Measurements from ENCODE around the gene NAB1.
A peak's percentile ranks its signal among the peaks of the same experiment; 100 is the strongest.

The NAB1 gene

DNA sequence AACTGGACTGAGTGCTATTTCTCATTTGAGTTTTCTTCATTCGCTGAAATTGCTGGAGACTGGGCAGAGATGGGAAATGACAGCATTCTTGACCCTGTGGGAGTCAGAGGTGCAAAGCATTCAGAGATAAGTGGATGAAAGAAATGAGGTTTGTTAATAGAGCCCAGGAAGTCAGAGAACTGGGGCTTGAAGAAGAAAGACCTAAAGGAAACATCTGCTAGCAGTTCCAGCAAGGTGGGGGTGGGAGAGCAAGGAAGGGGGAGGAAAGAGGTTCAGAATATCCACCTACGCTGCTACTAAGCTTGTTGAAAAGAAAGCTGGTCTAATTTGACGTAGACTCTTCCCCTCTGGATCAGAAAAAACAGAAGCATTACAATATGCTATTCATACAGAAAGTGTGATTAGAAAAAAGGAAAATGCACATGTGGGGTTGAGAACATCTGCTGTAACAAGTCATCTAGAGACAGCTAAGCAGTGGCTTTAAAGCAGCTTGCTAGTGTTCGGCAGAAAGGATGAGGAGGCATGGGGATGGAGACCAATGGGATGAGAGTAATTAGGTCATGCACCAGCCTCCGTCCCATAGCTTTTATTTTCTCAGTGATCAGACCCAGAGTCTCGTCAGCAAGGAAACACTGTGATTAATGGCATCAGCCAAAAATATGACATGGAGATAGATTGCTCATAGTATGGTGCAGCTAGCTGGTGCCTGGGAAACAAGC lies 29.7 kb downstream of the NAB1 start:
- H3K4me3 ChIP-seq (ENCODE audit: low read depth, low read length) = no peak overlapping the region
- TF ChIP-seq, protein P1, sequence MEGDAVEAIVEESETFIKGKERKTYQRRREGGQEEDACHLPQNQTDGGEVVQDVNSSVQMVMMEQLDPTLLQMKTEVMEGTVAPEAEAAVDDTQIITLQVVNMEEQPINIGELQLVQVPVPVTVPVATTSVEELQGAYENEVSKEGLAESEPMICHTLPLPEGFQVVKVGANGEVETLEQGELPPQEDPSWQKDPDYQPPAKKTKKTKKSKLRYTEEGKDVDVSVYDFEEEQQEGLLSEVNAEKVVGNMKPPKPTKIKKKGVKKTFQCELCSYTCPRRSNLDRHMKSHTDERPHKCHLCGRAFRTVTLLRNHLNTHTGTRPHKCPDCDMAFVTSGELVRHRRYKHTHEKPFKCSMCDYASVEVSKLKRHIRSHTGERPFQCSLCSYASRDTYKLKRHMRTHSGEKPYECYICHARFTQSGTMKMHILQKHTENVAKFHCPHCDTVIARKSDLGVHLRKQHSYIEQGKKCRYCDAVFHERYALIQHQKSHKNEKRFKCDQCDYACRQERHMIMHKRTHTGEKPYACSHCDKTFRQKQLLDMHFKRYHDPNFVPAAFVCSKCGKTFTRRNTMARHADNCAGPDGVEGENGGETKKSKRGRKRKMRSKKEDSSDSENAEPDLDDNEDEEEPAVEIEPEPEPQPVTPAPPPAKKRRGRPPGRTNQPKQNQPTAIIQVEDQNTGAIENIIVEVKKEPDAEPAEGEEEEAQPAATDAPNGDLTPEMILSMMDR (IDR thresholded peaks at IDR 0.05; ENCODE audit: borderline replicate concordance, insufficient read depth, low read depth, low read length) = no peak

DNA sequence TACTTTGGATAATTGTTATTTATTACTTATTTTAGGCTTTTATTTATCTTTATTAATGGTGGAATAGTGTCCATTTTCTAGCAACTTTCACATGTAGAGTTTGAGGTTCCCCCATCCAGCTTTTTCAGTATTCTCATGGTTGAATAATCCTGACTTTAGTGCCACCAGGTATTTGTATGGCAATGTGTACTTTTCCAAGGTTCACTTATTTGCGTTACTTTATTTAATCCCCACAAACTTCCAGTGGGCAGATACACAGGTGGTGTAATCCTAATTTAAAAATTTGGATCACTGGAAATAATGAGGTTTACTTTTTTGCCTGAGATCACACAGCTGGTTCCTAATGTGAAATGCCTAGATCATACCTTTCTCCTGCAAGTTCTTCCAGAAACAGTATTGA lies 30.5 kb downstream of the NAB1 start:
- TF ChIP-seq, protein P1 (IDR thresholded peaks at IDR 0.05; ENCODE audit: borderline replicate concordance, insufficient read depth, low read depth, low read length) = no peak
- no peak overlapping the region for H3K4me3 ChIP-seq (ENCODE audit: low read depth, low read length)

DNA sequence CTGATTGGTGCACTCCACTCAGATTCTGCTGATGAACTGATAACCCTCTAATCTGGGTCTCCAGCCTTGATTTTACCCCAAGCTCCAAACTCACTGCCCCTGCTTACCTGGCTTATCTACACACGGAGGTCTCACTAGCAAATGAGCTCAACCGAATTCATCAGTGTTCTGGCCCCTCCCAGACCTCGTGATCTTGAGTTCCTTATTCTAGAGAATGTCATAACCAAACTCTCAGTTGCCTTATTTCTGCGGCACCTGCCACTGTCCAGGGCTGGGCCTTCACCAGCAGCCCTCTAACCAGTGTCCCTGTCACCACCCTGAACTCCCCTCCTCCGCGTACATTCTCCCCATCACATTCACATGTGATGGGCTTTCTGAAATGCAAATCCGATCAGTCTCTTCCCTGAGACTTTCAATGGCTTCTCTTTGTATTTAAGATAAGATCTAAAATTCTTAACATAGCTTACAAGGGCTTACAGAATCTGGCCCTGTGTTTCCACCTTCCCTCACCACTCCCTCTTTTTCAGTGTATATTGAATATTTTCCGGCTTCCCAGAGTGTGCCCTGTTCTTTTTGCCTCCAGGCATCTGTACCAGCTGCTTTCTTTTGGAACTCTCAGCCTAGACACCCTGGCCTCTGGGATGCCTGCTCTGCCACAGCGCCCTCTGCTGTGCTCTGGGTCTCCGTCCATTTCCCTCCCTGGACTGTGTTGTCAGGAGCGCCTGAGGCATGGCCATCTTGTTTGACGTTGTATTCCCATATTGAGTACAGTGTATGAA lies 31.1 kb downstream of the NAB1 start:
- TF ChIP-seq, protein P1 (IDR thresholded peaks at IDR 0.05; ENCODE audit: borderline replicate concordance, insufficient read depth, low read depth, low read length) = peak; percentile 71

DNA sequence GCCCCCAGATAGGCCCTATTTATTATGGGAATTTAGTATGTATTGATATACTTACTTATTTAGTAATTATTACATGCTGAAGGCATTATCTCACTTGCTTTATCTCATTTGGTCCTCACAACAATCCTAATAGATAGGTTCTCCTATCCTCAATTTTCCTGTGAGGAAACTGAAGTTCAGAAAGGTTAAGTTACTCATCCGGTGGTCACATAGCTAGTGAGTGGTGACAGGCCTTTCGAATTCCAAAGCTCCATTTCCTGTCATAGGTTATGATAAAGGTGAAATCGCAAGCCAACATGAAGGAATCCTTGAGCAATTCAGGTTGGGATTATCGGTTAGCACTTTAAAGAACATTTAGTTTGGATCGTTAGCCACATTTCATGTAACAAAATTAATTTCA lies 33.3 kb downstream of the NAB1 start:
- no peak overlapping the region for H3K4me3 ChIP-seq (ENCODE audit: low read depth, low read length)
- TF ChIP-seq, protein P1 (IDR thresholded peaks at IDR 0.05; ENCODE audit: borderline replicate concordance, insufficient read depth, low read depth, low read length) = no peak

More for the DNA sequence above, 31.1 kb downstream of the NAB1 start:
- H3K4me3 ChIP-seq (ENCODE audit: low read depth, low read length) = no peak overlapping the region

DNA sequence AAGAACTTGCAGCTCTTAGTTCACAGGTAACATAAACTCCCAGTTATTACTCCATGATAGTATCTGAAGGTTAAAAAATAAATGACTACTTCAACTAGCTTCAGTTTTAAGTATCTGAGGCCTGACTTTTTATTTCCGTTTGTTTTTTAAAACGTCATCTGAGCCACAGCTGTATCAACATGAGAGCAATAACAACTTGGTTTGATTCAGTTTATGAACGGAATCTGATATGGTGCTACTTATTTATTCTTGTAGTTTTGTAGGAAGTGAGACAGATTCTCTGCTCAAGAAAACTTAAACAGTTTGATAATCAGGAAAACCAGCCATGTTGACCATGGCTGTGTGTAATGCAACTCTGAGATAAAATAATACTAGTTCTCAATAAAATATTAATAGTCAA lies 34.9 kb downstream of the NAB1 start:
- TF ChIP-seq, protein P1 (IDR thresholded peaks at IDR 0.05; ENCODE audit: borderline replicate concordance, insufficient read depth, low read depth, low read length) = no peak
- H3K4me3 ChIP-seq (ENCODE audit: low read depth, low read length) = no peak overlapping the region

DNA sequence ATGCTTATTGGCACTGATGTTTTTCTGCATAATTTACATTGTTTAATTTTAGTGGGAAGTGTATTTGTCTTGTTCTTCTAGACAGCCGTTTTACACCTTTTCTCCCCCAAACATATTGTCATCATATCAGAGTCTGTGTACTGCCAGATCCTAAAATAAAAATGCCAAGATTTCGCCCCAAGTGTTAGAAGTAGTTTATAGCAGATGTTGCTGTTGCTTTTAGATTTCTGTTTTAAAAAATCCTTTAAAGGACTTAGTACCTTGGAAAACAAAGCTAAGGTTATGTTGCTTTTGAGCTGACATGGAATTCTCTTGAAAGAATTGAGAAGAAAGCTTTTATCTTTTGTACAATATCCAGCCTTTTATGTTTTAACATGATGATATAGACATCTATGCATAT lies 36.0 kb downstream of the NAB1 start:
- TF ChIP-seq, protein P1 (IDR thresholded peaks at IDR 0.05; ENCODE audit: borderline replicate concordance, insufficient read depth, low read depth, low read length) = no peak
- H3K4me3 ChIP-seq (ENCODE audit: low read depth, low read length) = no peak overlapping the region

DNA sequence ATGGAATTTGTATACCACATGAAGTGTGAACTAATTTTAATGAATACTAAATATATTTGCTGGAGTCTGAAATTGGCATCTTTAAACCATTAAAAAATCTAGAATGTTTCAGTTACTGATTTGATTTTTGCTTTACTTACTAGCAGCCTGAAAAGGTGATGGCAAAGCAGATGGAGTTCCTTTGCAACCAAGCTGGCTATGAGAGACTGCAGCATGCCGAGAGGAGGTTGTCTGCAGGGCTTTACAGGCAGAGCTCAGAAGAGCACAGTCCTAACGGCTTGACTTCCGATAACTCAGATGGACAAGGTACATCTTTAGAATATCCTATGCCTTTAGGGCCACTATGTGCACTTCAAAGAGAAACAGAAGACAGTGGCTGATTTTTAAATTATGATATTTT lies 36.5 kb downstream of the NAB1 start:
- H3K4me3 ChIP-seq (ENCODE audit: low read depth, low read length) = no peak overlapping the region

More for the DNA sequence above, 36.5 kb downstream of the NAB1 start:
- TF ChIP-seq, protein P1 (IDR thresholded peaks at IDR 0.05; ENCODE audit: borderline replicate concordance, insufficient read depth, low read depth, low read length) = no peak

Data from GM12875 (cell line).